Esophagus squamous epithelium (tissue), 4 donors: ENCODE data around the gene PREX1.

Experiments used
- POLR2A ChIP-seq, 4 donors: fragments of 450-650 bp; IDR thresholded peaks; one replicate each; pipeline ENCODE4 v1.6.1; 2017; ENCODE audit warnings: antibody characterized with exemption in 4 of 4, mild to moderate bottlenecking in 4 of 4, moderate library complexity in 3 of 4
- TF ChIP-seq, protein P1 (sequence below), 6 experiments: fragments of 450-650 bp in 4 of 6; fragments of 200-600 bp in 2 of 6; sonication (generic) in 2 of 6; IDR thresholded peaks; one replicate each; pipeline ENCODE4 v1.5.1; 2016 to 2019; ENCODE audit warnings: antibody characterized with exemption in 6 of 6, mild to moderate bottlenecking in 4 of 6, moderate library complexity in 4 of 6

DNA sequence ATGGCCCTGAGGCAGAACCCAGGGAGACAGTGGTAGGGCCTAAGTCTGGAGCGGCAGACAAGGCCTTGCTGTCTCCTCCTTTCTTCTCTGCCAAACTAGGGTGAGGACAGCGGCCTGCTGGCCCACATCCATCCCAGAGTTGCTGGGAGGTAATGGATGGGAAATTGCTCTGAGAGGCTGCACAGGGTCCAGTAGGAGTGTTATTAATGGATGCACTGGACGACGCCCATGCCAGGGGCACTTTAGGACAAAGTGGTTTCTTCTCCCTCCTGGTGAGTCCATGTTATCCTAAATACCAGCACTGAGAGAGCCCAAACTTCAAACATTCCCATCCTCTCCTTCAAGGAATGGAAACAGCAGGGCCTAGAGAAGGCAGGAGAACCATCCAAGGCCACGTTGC is 28.3 kb upstream of the PREX1 start:
- TF ChIP-seq, protein P1, sequence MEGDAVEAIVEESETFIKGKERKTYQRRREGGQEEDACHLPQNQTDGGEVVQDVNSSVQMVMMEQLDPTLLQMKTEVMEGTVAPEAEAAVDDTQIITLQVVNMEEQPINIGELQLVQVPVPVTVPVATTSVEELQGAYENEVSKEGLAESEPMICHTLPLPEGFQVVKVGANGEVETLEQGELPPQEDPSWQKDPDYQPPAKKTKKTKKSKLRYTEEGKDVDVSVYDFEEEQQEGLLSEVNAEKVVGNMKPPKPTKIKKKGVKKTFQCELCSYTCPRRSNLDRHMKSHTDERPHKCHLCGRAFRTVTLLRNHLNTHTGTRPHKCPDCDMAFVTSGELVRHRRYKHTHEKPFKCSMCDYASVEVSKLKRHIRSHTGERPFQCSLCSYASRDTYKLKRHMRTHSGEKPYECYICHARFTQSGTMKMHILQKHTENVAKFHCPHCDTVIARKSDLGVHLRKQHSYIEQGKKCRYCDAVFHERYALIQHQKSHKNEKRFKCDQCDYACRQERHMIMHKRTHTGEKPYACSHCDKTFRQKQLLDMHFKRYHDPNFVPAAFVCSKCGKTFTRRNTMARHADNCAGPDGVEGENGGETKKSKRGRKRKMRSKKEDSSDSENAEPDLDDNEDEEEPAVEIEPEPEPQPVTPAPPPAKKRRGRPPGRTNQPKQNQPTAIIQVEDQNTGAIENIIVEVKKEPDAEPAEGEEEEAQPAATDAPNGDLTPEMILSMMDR (IDR thresholded peaks at IDR 0.05) = no peak
- no peak for TF ChIP-seq POLR2A (IDR thresholded peaks at IDR 0.05)
